ENCODE measurements around the gene C20orf96.
"Not testable (repeated sequence)": the region's sequence is repeated elsewhere in the genome, so short reads cannot be mapped to it uniquely, and the experiment has no call there.

Gene C20orf96

DNA sequence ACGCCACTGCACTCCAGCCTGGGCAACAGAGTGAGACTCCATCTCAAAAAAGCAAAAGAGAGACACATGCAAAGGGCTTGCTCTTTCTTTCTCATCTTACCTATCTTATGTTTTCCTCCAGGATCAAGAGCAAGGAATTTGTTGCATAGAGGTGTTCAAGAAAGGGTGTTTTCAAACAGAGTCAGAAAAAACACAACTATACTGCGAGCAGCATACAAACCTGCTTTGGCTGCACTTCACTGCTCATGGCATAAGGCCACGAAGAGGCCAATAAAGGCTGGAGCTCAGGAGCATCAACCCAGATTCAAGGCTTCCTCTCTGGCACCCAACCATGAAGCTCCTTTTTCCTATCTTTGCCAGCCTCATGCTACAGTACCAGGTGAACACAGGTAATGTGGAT is 63.6 kb downstream of the C20orf96 start, which contains the start of gene DEFB129:
Gene DEFB129 (plus strand): TSS at position 301 of the 400 bp plus-strand sequence. CDS start 31 bp downstream, at position 332.
- TF ChIP-seq EZH2phosphoT487 (IDR thresholded peaks at IDR 0.05; ENCODE audit: borderline replicate concordance), result no peak
- TF ChIP-seq, protein P1, sequence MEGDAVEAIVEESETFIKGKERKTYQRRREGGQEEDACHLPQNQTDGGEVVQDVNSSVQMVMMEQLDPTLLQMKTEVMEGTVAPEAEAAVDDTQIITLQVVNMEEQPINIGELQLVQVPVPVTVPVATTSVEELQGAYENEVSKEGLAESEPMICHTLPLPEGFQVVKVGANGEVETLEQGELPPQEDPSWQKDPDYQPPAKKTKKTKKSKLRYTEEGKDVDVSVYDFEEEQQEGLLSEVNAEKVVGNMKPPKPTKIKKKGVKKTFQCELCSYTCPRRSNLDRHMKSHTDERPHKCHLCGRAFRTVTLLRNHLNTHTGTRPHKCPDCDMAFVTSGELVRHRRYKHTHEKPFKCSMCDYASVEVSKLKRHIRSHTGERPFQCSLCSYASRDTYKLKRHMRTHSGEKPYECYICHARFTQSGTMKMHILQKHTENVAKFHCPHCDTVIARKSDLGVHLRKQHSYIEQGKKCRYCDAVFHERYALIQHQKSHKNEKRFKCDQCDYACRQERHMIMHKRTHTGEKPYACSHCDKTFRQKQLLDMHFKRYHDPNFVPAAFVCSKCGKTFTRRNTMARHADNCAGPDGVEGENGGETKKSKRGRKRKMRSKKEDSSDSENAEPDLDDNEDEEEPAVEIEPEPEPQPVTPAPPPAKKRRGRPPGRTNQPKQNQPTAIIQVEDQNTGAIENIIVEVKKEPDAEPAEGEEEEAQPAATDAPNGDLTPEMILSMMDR (conservative IDR thresholded peaks at IDR 0.05; ENCODE audit: low read length), result no peak
- H3K27me3 ChIP-seq (ENCODE audit: insufficient read depth, low read length, poor library complexity, severe bottlenecking), result no peaks in the 10 kb centered on the region
- no peaks in the 10 kb centered on the region for H4K20me1 ChIP-seq (ENCODE audit: insufficient read depth, low read length, poor library complexity, severe bottlenecking)
- peak within 1 kb of the TSS; percentile 56 for H2AFZ ChIP-seq (ENCODE audit: low read length)
- no peaks in the 10 kb centered on the region for H3F3A ChIP-seq (ENCODE audit: low read depth)
- no peaks in the 10 kb centered on the region for H3K79me2 ChIP-seq (ENCODE audit: insufficient read depth, low read length)
- no peaks in the 10 kb centered on the region for H3K9me2 ChIP-seq (replicated peaks; ENCODE audit: low read depth, low read length)
- H3K4me3 ChIP-seq (ENCODE audit: low read length, poor library complexity, severe bottlenecking), result no peak within 1 kb of the TSS
- H3K9me3 ChIP-seq (ENCODE audit: insufficient read depth, low read depth, low read length), result no peaks in the 10 kb centered on the region
- no peaks in the 10 kb centered on the region for H3K36me3 ChIP-seq (ENCODE audit: insufficient read depth, low read length)
- H3K9ac ChIP-seq (ENCODE audit: low read depth, low read length, poor library complexity, severe bottlenecking), result no peak within 1 kb of the TSS
- peak within 1 kb of the TSS; percentile 11 for H3K4me2 ChIP-seq (ENCODE audit: low read depth, low read length, poor library complexity, severe bottlenecking)
- H3K4me1 ChIP-seq (ENCODE audit: insufficient read depth, low read length, poor library complexity, severe bottlenecking), result peaks cover 11% of the 10 kb centered on the region

DNA sequence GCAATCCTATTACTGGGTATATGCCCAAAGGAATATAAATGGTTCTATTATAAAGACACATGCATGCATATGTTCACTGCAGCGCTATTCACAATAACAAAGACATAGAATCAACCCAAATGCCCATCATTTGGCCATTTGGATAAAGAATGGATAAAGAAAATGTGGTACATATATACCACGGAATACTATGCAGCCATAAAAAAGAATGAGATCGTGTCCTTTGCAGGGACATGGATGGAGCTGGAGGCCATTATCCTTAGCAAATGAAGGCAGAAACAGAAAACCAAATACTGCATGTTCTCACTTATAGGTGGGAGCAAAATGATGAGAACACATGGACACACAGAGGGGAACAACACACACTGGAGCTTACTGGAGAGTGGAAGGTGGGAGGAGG is 64.7 kb downstream of the C20orf96 start:
- not testable (repeated sequence) for H3K27me3 ChIP-seq (ENCODE audit: insufficient read depth, low read length, poor library complexity, severe bottlenecking); H3K4me3 ChIP-seq (ENCODE audit: low read length, poor library complexity, severe bottlenecking); H3K36me3 ChIP-seq (ENCODE audit: insufficient read depth, low read length)

DNA sequence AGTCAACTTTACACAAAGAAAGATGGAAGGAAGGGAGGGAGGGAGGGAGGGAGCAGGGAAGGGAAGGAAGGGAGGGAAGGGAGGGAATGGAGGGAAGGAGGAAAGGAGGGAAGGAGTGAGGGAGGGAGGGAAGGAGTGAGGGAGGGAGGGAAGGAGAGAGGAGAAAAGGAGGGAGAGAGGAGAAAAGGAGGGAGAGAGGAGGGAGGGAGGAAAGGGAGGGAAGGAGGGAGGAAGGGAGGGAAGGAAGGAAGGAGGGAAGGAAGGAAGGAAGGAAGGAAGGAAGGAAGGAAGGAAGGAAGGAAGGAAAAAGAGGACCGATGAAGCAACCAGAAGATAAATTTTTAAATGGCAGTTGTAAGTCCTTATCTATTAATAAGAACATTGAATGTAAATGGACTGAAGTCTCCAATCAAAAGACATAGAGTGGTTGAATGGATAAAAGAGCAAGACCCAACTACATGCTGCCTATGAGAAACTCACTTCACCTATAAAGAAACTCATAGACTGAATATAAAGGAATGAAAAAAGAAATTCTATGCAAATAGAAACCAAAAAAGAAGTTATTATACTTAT is 69.2 kb downstream of the C20orf96 start:
- no peaks in the 10 kb centered on the region for H3K4me1 ChIP-seq (ENCODE audit: insufficient read depth, low read length, poor library complexity, severe bottlenecking)
- TF ChIP-seq, protein P1 (conservative IDR thresholded peaks at IDR 0.05; ENCODE audit: low read length), result no peak
- TF ChIP-seq EZH2phosphoT487 (IDR thresholded peaks at IDR 0.05; ENCODE audit: borderline replicate concordance), result no peak
- no peak overlapping the region for H3K9ac ChIP-seq (ENCODE audit: low read depth, low read length, poor library complexity, severe bottlenecking)
- no peaks in the 10 kb centered on the region for H4K20me1 ChIP-seq (ENCODE audit: insufficient read depth, low read length, poor library complexity, severe bottlenecking)
- H3K9me3 ChIP-seq (ENCODE audit: insufficient read depth, low read depth, low read length), result no peaks in the 10 kb centered on the region
- no peak overlapping the region for H3K4me2 ChIP-seq (ENCODE audit: low read depth, low read length, poor library complexity, severe bottlenecking)
- no peak overlapping the region for H3K4me3 ChIP-seq (ENCODE audit: low read length, poor library complexity, severe bottlenecking)
- no peaks in the 10 kb centered on the region for H3F3A ChIP-seq (ENCODE audit: low read depth)
- no peak overlapping the region for H2AFZ ChIP-seq (ENCODE audit: low read length)
- no peaks in the 10 kb centered on the region for H3K27me3 ChIP-seq (ENCODE audit: insufficient read depth, low read length, poor library complexity, severe bottlenecking)
- H3K36me3 ChIP-seq (ENCODE audit: insufficient read depth, low read length), result no peaks in the 10 kb centered on the region
- H3K79me2 ChIP-seq (ENCODE audit: insufficient read depth, low read length), result no peaks in the 10 kb centered on the region
- no peaks in the 10 kb centered on the region for H3K9me2 ChIP-seq (replicated peaks; ENCODE audit: low read depth, low read length)

More for the DNA sequence above, 64.7 kb downstream of the C20orf96 start:
- H3K9ac ChIP-seq (ENCODE audit: low read depth, low read length, poor library complexity, severe bottlenecking); H2AFZ ChIP-seq (ENCODE audit: low read length); H3K9me3 ChIP-seq (ENCODE audit: insufficient read depth, low read depth, low read length); H3K9me2 ChIP-seq (replicated peaks; ENCODE audit: low read depth, low read length); H3K4me2 ChIP-seq (ENCODE audit: low read depth, low read length, poor library complexity, severe bottlenecking); H3F3A ChIP-seq (ENCODE audit: low read depth); H4K20me1 ChIP-seq (ENCODE audit: insufficient read depth, low read length, poor library complexity, severe bottlenecking); H3K79me2 ChIP-seq (ENCODE audit: insufficient read depth, low read length): not testable (repeated sequence)
- peaks cover 11% of the 10 kb centered on the region for H3K4me1 ChIP-seq (ENCODE audit: insufficient read depth, low read length, poor library complexity, severe bottlenecking)
